Adipose tissue (tissue), 3 donors: Measurements from ENCODE around the gene SNX32. TPM values are rescaled to one million over a fixed set of nuclear protein-coding genes. Genes with fewer than 3 reads are reported as not detected.
"Not testable (repeated sequence)": the region's sequence is repeated elsewhere in the genome, so short reads cannot be mapped to it uniquely, and the experiment has no call there.

Experiments
- H3K27ac ChIP-seq: one replicate; pipeline ENCODE4 v1.5.1; 2013; ENCODE audit warnings: low read depth, low read length
- WGBS, 3 donors: extraction: QIAGEN DNeasy Blood & Tissue Kit; methylation state at CpG; one replicate each; pipeline ENCODE4 v1.1.7; 2013; 5-methylcytosine and 5-hydroxymethylcytosine counted together
- polyA plus RNA-seq, 3 donors: library from polyadenylated mRNA; stranded (reverse); fragments of 200-250 nt; gene quantifications; one replicate each; pipeline ENCODE4 v1.2.3, GENCODE V29; 2013
- donor health status: healthy with polysubstance abuse.
- donor health status: Bipolar disorder and iron deficiency.
- donor health status: healthy.

The SNX32 gene
- polyA plus RNA-seq, 3 donors, result 0.34 to 0.41 TPM; not detected in 1

GRCh38 chr11:65817312-65817834 lies 16.4 kb upstream of the SNX32 start:
- H3K27ac ChIP-seq, result no peak overlapping the region
- WGBS, 3 donors, result 54 to 70% (median 69%) methylated on average over 5 of the region's 5 CpGs

DNA sequence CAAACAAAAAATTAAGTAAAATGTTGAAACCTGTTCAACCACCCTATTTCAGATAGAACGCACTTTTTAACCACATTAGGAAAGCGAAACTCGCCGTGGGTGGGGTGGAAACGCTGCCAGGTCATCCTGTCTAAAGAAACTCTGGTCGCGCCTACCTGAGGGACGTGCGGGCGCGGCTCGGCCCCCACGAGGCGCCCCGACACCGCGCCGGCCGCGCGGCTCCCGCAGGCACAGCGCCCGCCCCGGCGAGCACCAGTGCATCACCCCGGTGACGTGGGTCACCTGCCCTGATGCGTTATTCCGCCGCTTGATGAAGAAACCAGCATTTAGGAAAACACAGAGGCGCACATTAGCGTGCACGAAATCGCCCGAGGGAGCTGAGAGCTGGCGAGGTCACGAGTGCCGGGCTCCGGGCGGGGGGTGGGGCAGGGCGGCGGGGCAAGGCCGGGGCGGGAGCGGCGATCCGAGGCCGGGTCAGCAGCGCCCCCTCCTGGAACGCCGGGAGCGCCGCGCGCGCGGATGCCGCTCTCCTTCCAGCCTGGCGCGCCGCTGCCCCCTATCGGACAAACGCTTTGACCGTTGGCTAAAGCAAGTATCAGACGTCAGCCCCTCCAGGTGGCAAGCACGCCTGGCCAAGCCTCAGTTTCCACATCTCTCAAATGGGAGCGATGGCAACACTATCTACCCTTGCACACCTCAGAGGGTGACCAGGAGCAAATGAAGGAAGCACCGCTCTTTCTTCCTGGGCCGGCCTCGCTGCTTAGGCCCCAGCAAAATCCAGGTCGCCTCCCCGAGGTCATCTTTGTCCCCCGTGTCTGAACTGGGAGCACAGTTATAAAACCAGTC lies 15.7 kb upstream of the SNX32 start:
- 6 to 7% (median 6%) methylated on average over 64 to 74 of the region's 74 CpGs for WGBS, 3 donors
- no peak overlapping the region for H3K27ac ChIP-seq

DNA sequence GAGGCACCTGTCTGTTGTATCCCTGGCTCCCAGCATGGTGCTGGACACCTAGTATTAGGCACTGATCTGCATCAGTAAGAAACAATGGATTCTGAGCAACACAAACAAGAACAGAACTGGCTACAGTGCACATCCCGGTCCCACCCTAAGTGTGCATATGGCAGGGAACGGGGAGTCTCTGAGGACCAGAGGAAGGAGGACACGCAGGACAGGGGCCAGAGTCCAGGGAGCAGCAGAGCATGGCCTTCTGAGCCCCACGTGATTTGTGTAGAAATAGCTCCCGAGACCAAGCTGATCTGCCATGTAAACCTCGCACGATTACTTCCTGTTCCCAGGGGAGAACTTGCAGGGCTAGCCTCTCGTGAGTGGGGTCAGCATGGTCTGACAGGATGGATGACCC lies 12.7 kb upstream of the SNX32 start:
- H3K27ac ChIP-seq, result no peak overlapping the region
- 45 to 57% (median 46%) methylated on average over 8 of the region's 8 CpGs for WGBS, 3 donors

- 40 to 81% (median 77%) methylated on average over 15 of the region's 15 CpGs for whole genome bisulfite sequencing, 3 donors
- H3K27ac ChIP-seq, result no peak overlapping the region
Observed at GRCh38 chr11:65822776-65823528, 10.8 kb upstream of the SNX32 start.

DNA sequence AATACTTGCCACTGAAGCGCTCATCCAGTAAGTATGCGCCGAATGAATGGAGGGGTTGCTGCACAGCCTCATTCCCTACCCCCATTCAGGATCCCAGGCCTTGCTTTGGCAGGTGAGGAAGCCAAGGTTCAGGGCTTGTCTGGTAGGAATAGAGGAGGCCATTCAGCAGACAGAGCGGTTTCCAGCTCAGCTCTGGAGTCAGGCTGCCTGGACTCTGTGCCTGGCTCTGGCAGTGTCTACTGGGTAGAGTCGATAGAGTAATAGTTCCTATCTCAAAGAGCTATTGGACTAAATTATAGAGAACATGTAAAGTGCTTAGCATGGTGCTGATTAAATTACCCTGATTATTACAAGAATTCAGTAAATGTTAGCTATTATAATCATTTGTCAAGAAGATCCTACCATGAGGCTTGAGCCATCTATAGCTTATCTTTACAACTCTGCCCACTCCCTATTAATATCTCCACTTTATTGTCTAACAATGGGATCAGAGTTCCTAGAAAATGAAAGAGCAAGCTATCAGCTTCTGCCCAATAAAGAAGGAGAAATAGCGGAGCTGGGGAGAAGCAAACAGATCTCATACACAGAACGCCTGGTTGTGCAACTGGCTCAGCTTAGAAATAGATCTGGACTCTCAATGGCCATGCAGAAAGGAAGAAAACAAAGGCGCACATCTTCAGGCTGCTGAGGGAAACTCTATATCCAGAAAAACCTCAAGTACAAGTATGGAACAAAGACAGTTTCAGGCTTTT lies 6.6 kb upstream of the SNX32 start:
- 83 to 87% (median 84%) methylated on average over 8 of the region's 8 CpGs for WGBS, 3 donors
- H3K27ac ChIP-seq, result no peak overlapping the region

DNA sequence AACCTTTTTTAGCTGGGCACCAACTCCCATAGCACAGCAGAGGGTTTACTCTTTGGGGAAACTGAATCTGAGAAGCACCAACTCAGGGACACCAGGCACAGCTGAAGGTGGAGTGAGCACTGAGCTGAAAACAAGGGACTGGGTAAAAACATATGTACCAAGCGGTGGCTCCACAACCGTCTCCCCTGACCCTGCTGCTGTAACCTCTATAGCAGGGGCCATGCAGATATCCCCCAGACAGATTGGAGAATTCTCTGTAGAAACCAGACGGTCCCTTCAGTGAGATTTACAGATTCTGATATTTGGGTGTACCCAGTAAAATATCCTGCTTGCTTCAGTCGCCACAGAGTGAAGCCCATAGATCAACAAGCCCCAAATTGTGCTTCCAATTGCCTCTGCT lies 4.3 kb upstream of the SNX32 start:
- no peak overlapping the region for H3K27ac ChIP-seq
- 55 to 77% (median 64%) methylated on average over 4 of the region's 4 CpGs for WGBS, 3 donors

DNA sequence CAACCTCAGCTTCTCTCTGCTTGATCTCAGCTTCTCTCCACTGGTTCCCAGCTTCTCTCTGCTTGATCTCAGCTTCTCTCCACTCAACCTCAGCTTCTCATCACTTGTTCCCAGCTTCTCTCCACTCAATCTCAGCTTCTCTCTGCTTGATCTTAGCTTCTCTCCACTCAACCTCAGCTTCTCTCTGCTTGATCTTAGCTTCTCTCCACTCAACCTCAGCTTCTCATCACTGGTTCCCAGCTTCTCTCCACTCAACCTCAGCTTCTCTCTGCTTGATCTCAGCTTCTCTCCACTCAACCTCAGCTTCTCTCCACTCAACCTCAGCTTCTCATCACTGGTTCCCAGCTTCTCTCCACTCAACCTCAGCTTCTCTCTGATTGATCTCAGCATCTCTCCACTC lies 1.5 kb upstream of the SNX32 start:
- H3K27ac ChIP-seq, result not testable (repeated sequence)

DNA sequence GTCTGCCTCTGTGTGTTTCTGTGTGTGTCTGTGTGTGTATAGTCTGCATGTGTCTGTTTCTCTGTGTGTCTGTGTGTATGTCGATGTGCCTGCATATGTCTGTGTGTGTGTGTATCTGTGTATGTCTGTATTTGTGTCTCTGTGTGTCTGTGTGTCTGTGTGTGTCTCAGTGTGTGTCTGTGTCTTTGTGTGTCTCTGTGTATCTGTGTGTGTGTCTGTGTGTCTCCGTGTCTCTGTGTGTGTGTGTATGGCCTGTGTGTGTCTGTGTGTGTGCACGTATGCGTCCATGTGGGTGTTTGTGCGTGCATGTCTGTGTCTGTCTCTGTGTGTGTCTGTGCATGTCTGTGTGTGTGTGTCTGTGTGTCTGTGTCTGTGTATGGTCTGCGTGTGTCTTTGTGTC lies 439 bp downstream of the SNX32 start:
- no peak overlapping the region for H3K27ac ChIP-seq
- whole genome bisulfite sequencing, 3 donors, result 33 to 61% (median 34%) methylated on average over 6 of the region's 6 CpGs

GRCh38 chr11:65842144-65842543 lies 8.4 kb downstream of the SNX32 start:
- WGBS, 3 donors, result 92 to 96% (median 96%) methylated on average over 4 of the region's 4 CpGs
- no peak overlapping the region for H3K27ac ChIP-seq

DNA sequence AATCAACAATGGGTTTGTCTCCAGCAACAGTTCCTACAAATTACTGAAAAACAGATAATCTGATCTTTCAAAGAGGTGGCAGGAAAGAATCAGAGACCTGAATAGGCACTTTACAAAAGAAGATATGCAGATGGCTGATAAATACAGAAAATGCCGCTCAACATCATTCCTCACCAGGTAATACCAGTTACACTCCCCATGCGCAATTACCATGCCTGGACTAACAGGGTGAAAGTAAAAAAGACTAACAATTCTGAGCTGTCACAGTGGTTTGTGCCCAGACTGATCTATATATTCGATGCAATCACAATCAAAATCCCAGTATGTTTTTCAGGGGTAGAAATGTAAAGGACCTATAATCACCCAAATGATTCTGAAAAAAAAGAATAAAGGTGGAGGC lies 10.0 kb downstream of the SNX32 start:
- no peak overlapping the region for H3K27ac ChIP-seq
- WGBS, 3 donors, result 72 to 97% (median 92%) methylated on average over 3 of the region's 3 CpGs

- WGBS, 3 donors, result 76 to 88% (median 87%) methylated on average over 10 of the region's 10 CpGs
- H3K27ac ChIP-seq, result no peak overlapping the region
Observed at GRCh38 chr11:65844231-65844872, 10.6 kb downstream of the SNX32 start.

- WGBS, 3 donors, result 78 to 82% (median 80%) methylated on average over 3 of the region's 3 CpGs
- H3K27ac ChIP-seq, result no peak overlapping the region
Observed at GRCh38 chr11:65847746-65848145, 14.0 kb downstream of the SNX32 start.

GRCh38 chr11:65848693-65849092 lies 14.9 kb downstream of the SNX32 start:
- H3K27ac ChIP-seq, result not testable (repeated sequence)
- WGBS, 3 donors, result 57 to 64% (median 61%) methylated on average over 7 of the region's 7 CpGs

DNA sequence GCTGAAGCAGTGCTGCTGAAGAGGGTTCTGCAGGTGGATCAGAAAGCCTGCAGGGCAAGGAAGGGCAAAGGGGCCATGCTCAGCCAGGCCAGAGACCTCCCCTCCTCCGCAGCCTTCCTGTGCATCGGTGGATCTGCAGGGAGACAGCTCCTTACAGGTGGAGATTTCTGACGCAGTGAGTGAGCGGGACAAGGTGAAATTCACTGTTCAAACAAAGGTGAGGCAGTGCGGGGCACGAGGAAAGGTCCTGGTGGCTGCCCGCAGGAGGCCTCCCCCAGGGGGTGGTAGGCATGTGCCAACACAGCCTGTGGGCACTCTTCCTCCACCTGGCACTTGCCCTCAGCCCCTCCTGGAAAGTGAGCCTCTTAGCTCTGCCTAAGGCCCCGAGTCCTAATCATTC lies 15.6 kb downstream of the SNX32 start:
- no peak overlapping the region for H3K27ac ChIP-seq
- WGBS, 3 donors, result 47 to 80% (median 79%) methylated on average over 8 of the region's 8 CpGs

GRCh38 chr11:65849771-65850216 lies 16.0 kb downstream of the SNX32 start:
- no peak overlapping the region for H3K27ac ChIP-seq
- 44 to 55% (median 48%) methylated on average over 16 of the region's 16 CpGs for WGBS, 3 donors

DNA sequence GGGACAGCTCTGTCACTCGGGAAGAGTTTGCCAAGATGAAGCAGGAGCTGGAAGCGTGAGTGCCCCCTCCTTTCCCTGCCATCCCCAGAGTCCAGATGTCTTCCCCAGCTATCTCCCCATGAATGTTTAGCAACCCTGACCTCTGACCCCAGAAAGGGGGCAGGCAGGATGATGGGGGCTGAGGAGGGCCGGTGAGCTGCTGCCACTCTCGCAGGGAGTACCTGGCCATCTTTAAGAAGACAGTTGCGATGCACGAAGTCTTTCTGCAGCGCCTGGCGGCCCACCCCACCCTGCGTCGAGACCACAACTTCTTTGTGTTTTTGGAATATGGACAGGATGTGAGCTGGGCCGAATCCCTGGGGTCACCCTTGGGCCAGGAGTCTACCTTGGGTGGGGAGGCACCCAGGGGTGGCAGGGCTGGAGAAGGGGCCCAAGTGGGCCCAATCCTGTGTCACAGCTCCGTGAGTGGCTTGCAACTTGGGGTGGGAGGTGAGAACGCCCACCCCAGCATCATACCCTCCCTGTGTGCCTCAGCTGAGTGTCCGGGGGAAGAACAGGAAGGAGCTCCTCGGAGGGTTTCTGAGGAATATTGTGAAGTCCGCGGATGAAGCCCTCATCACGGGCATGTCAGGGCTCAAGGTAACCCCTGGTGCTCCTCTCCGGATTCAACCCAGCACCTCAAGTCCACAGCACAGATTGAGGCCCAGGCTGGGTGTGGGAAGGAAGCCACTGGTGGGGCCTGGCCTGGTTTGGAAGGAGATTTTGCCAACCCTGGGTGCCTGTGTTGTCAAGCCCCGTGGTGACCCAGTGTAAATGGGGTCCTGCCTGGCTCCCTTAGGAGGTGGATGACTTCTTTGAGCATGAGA lies 16.7 kb downstream of the SNX32 start:
- no peak overlapping the region for H3K27ac ChIP-seq
- 68 to 78% (median 74%) methylated on average over 20 of the region's 20 CpGs for WGBS, 3 donors

- 87 to 91% (median 90%) methylated on average over 14 of the region's 14 CpGs for WGBS, 3 donors
- no peak overlapping the region for H3K27ac ChIP-seq
Observed at GRCh38 chr11:65851083-65851579, 17.4 kb downstream of the SNX32 start.
